ENCODE results near the gene P2RX4. TPM values are rescaled to one million over a fixed set of nuclear protein-coding genes. Genes with fewer than 3 reads are reported as not detected.
A peak's percentile ranks its signal among the peaks of the same experiment; 100 is the strongest.

Gene P2RX4
- total RNA-seq, 6 donors from 2014 or later = 62.7 to 98.5 (median 79.5) TPM

GRCh38 chr12:121187501-121187900 is 22.4 kb upstream of the P2RX4 start:
- ATAC-seq (ENCODE audit: low FRiP score in 2 of 2) = no peak
- TF ChIP-seq POLR2AphosphoS5 (IDR thresholded peaks at IDR 0.05) = no peak
- no peak for TF ChIP-seq EP300 (IDR thresholded peaks at IDR 0.05)
- no peak for TF ChIP-seq POLR2A (IDR thresholded peaks at IDR 0.05)
- no peak for TF ChIP-seq CTCF (IDR thresholded peaks at IDR 0.05)
- H3K36me3 ChIP-seq = peaks cover 0 to 12% (median 4%) of the 10 kb centered on the region in 4 donors

GRCh38 chr12:121188227-121188626 is 21.7 kb upstream of the P2RX4 start:
- ATAC-seq (ENCODE audit: low FRiP score in 2 of 2) (no peak), DNase-seq (no peak)
- Histone ChIP-seq H3K4me3 (no peak overlapping the region), H3K36me3 (peaks cover 0 to 12% (median 4%) of the 10 kb centered on the region in 4 donors), H3K4me1 (peaks cover 0 to 12% (median 3%) of the 10 kb centered on the region in 4 donors), H3K27me3 (no peaks in the 10 kb centered on the region), H3K27ac (no peak overlapping the region), H3K9me3 (no peaks in the 10 kb centered on the region)
- TF ChIP-seq CTCF (IDR thresholded peaks at IDR 0.05) (no peak), POLR2A (IDR thresholded peaks at IDR 0.05) (no peak)
- WGBS, 2 donors = 91 to 92% methylated on average over 2 of the region's 2 CpGs

More at GRCh38 chr12:121187501-121187900, 22.4 kb upstream of the P2RX4 start:
- WGBS, 2 donors = 88 to 89% methylated on average over 7 of the region's 7 CpGs
- Histone ChIP-seq H3K9me3 (no peaks in the 10 kb centered on the region), H3K4me3 (no peak overlapping the region), H3K27ac (no peak overlapping the region), H3K4me1 (peaks cover 0 to 12% (median 3%) of the 10 kb centered on the region in 4 donors), H3K27me3 (no peaks in the 10 kb centered on the region)
- DNase-seq = no peak

GRCh38 chr12:121189131-121189530 is 20.8 kb upstream of the P2RX4 start:
- H3K4me1 ChIP-seq = peaks cover 0 to 12% (median 3%) of the 10 kb centered on the region in 4 donors
- DNase-seq = no peak
- H3K27ac ChIP-seq = no peak overlapping the region
- no peak for TF ChIP-seq CTCF (IDR thresholded peaks at IDR 0.05)
- no peak for TF ChIP-seq POLR2AphosphoS5 (IDR thresholded peaks at IDR 0.05)
- no peak for TF ChIP-seq EP300 (IDR thresholded peaks at IDR 0.05)
- TF ChIP-seq POLR2A (IDR thresholded peaks at IDR 0.05) = no peak
- ATAC-seq (ENCODE audit: low FRiP score in 2 of 2) = no peak
- H3K9me3 ChIP-seq = no peaks in the 10 kb centered on the region
- peaks cover 0 to 8% (median 3%) of the 10 kb centered on the region in 4 donors for H3K36me3 ChIP-seq
- H3K4me3 ChIP-seq = no peak overlapping the region
- no peaks in the 10 kb centered on the region for H3K27me3 ChIP-seq
- WGBS, 2 donors = 91 to 93% methylated on average over 9 of the region's 9 CpGs

- Histone ChIP-seq H3K27ac (peak overlapping the region in 1 of 4 donors; percentile 16), H3K36me3 (peaks cover 0 to 3% (median under 1%) of the 10 kb centered on the region in 4 donors), H3K9me3 (no peaks in the 10 kb centered on the region), H3K27me3 (no peaks in the 10 kb centered on the region), H3K4me3 (no peak overlapping the region), H3K4me1 (peaks cover 0 to 12% (median 3%) of the 10 kb centered on the region in 4 donors)
- no peak for TF ChIP-seq CTCF (IDR thresholded peaks at IDR 0.05)
- no peak for TF ChIP-seq EP300 (IDR thresholded peaks at IDR 0.05)
- no peak for TF ChIP-seq POLR2A (IDR thresholded peaks at IDR 0.05)
- TF ChIP-seq POLR2AphosphoS5 (IDR thresholded peaks at IDR 0.05) = no peak
- ATAC-seq (ENCODE audit: low FRiP score in 2 of 2) (no peak), DNase-seq (no peak)
- 79 to 82% methylated on average over 4 to 9 of the region's 9 CpGs for WGBS, 2 donors
Observed at GRCh38 chr12:121189619-121190155, 20.2 kb upstream of the P2RX4 start.

- no peak for TF ChIP-seq POLR2AphosphoS5 (IDR thresholded peaks at IDR 0.05)
- TF ChIP-seq EP300 (IDR thresholded peaks at IDR 0.05) = no peak
- TF ChIP-seq CTCF (IDR thresholded peaks at IDR 0.05) = no peak
- TF ChIP-seq POLR2A (IDR thresholded peaks at IDR 0.05) = no peak
- Histone ChIP-seq H3K27me3 (no peaks in the 10 kb centered on the region), H3K36me3 (no peaks in the 10 kb centered on the region), H3K4me3 (no peak overlapping the region), H3K9me3 (no peaks in the 10 kb centered on the region), H3K4me1 (peaks cover 0 to 12% (median 3%) of the 10 kb centered on the region in 4 donors), H3K27ac (peak overlapping the region in 2 of 4 donors; percentile 36 to 67)
- WGBS, 2 donors = 21 to 24% methylated on average over 2 of the region's 2 CpGs
- DNase-seq = no peak
- ATAC-seq (ENCODE audit: low FRiP score in 2 of 2) = peak; percentile 65 to 85
Observed at GRCh38 chr12:121190523-121191031, 19.4 kb upstream of the P2RX4 start.

Data from upper lobe of left lung (tissue), 6 donors.